GM23248 (cell line): ENCODE data around the gene PCED1B.

Experiments used
- EZH2 ChIP-seq: fragments of 200-600 bp; sonication (generic); IDR thresholded peaks from 2 replicates; pipeline ENCODE4 v1.6.1; 2018; ENCODE audit warnings: antibody characterized with exemption, mild to moderate bottlenecking; ENCODE audit not compliant: insufficient read depth, poor library complexity, severe bottlenecking
- EZH2phosphoT487 ChIP-seq: fragments of 200-600 bp; sonication (generic); IDR thresholded peaks from 2 replicates; pipeline ENCODE4 v1.6.1; 2018; ENCODE audit warnings: antibody characterized with exemption, moderate library complexity, mild to moderate bottlenecking, low read depth; ENCODE audit not compliant: insufficient read depth

GRCh38 chr12:47147739-47148138, 68.3 kb downstream of the PCED1B start:
- no peak for TF ChIP-seq EZH2
- no peak for TF ChIP-seq EZH2phosphoT487
